ENCODE data around the gene TMPRSS12.
A peak's percentile ranks its signal among the peaks of the same experiment; 100 is the strongest.
"Not testable (repeated sequence)": the region's sequence is repeated elsewhere in the genome, so short reads cannot be mapped to it uniquely, and the experiment has no call there.

Gene TMPRSS12

GRCh38 chr12:50859621-50860310, 17.0 kb downstream of the TMPRSS12 start:
- no peak overlapping the region for H3K4me3 ChIP-seq (ENCODE audit: severe bottlenecking)
- no peak for TF ChIP-seq CTCF (IDR thresholded peaks at IDR 0.05; ENCODE audit: poor library complexity, severe bottlenecking)
- H3K27me3 ChIP-seq (ENCODE audit: insufficient read depth, poor library complexity, severe bottlenecking): no peaks in the 10 kb centered on the region
- DNase-seq (ENCODE audit: low spot score) (no peak), ATAC-seq (ENCODE audit: low read depth) (no peak)
- no peaks in the 10 kb centered on the region for H3K9me3 ChIP-seq (ENCODE audit: severe bottlenecking)
- H3K36me3 ChIP-seq (ENCODE audit: low read depth): no peaks in the 10 kb centered on the region
- no peak overlapping the region for H3K27ac ChIP-seq (ENCODE audit: poor library complexity, severe bottlenecking)
- no peaks in the 10 kb centered on the region for H3K4me1 ChIP-seq (ENCODE audit: insufficient read depth, poor library complexity, severe bottlenecking)

GRCh38 chr12:50862316-50862715, 19.6 kb downstream of the TMPRSS12 start:
- Histone ChIP-seq H3K27ac (ENCODE audit: poor library complexity, severe bottlenecking) (no peak overlapping the region), H3K36me3 (ENCODE audit: low read depth) (no peaks in the 10 kb centered on the region), H3K4me3 (ENCODE audit: severe bottlenecking) (no peak overlapping the region), H3K27me3 (ENCODE audit: insufficient read depth, poor library complexity, severe bottlenecking) (no peaks in the 10 kb centered on the region), H3K9me3 (ENCODE audit: severe bottlenecking) (no peaks in the 10 kb centered on the region), H3K4me1 (ENCODE audit: insufficient read depth, poor library complexity, severe bottlenecking) (no peaks in the 10 kb centered on the region)
- no peak for DNase-seq (ENCODE audit: low spot score)
- no peak for TF ChIP-seq CTCF (IDR thresholded peaks at IDR 0.05; ENCODE audit: poor library complexity, severe bottlenecking)
- ATAC-seq (ENCODE audit: low read depth): peak; percentile 86

- no peak for TF ChIP-seq CTCF (IDR thresholded peaks at IDR 0.05; ENCODE audit: poor library complexity, severe bottlenecking)
- Histone ChIP-seq H3K27me3 (ENCODE audit: insufficient read depth, poor library complexity, severe bottlenecking) (no peaks in the 10 kb centered on the region), H3K27ac (ENCODE audit: poor library complexity, severe bottlenecking) (no peak overlapping the region), H3K9me3 (ENCODE audit: severe bottlenecking) (peaks cover 2% of the 10 kb centered on the region), H3K4me1 (ENCODE audit: insufficient read depth, poor library complexity, severe bottlenecking) (no peaks in the 10 kb centered on the region), H3K4me3 (ENCODE audit: severe bottlenecking) (no peak overlapping the region), H3K36me3 (ENCODE audit: low read depth) (no peaks in the 10 kb centered on the region)
- ATAC-seq (ENCODE audit: low read depth) (no peak), DNase-seq (ENCODE audit: low spot score) (no peak)
Observed at GRCh38 chr12:50865266-50865665, 22.5 kb downstream of the TMPRSS12 start.

GRCh38 chr12:50868881-50869280, 26.2 kb downstream of the TMPRSS12 start:
- not testable (repeated sequence) for H3K4me1 ChIP-seq (ENCODE audit: insufficient read depth, poor library complexity, severe bottlenecking); H3K36me3 ChIP-seq (ENCODE audit: low read depth); H3K9me3 ChIP-seq (ENCODE audit: severe bottlenecking); H3K27ac ChIP-seq (ENCODE audit: poor library complexity, severe bottlenecking); DNase-seq (ENCODE audit: low spot score); ATAC-seq (ENCODE audit: low read depth); H3K27me3 ChIP-seq (ENCODE audit: insufficient read depth, poor library complexity, severe bottlenecking); H3K4me3 ChIP-seq (ENCODE audit: severe bottlenecking)

GRCh38 chr12:50882563-50882962, 39.8 kb downstream of the TMPRSS12 start:
- TF ChIP-seq CTCF (IDR thresholded peaks at IDR 0.05; ENCODE audit: poor library complexity, severe bottlenecking): no peak
- DNase-seq (ENCODE audit: low spot score): no peak
- Histone ChIP-seq H3K27me3 (ENCODE audit: insufficient read depth, poor library complexity, severe bottlenecking) (no peaks in the 10 kb centered on the region), H3K4me3 (ENCODE audit: severe bottlenecking) (no peak overlapping the region), H3K36me3 (ENCODE audit: low read depth) (no peaks in the 10 kb centered on the region), H3K4me1 (ENCODE audit: insufficient read depth, poor library complexity, severe bottlenecking) (no peaks in the 10 kb centered on the region), H3K27ac (ENCODE audit: poor library complexity, severe bottlenecking) (no peak overlapping the region), H3K9me3 (ENCODE audit: severe bottlenecking) (no peaks in the 10 kb centered on the region)
- ATAC-seq (ENCODE audit: low read depth): no peak
